HTERT RPE-1 (cell line): ENCODE data around the gene KMT2E.

Experiments used
- in situ Hi-C: fragments of 300-500 bp; cut with MboI; formaldehyde crosslinking; loops from 4 replicates; pipeline ENCODE4 v1.14.3; 2020; ENCODE audit warnings: low sequenced_read_pairs

The KMT2E gene

DNA sequence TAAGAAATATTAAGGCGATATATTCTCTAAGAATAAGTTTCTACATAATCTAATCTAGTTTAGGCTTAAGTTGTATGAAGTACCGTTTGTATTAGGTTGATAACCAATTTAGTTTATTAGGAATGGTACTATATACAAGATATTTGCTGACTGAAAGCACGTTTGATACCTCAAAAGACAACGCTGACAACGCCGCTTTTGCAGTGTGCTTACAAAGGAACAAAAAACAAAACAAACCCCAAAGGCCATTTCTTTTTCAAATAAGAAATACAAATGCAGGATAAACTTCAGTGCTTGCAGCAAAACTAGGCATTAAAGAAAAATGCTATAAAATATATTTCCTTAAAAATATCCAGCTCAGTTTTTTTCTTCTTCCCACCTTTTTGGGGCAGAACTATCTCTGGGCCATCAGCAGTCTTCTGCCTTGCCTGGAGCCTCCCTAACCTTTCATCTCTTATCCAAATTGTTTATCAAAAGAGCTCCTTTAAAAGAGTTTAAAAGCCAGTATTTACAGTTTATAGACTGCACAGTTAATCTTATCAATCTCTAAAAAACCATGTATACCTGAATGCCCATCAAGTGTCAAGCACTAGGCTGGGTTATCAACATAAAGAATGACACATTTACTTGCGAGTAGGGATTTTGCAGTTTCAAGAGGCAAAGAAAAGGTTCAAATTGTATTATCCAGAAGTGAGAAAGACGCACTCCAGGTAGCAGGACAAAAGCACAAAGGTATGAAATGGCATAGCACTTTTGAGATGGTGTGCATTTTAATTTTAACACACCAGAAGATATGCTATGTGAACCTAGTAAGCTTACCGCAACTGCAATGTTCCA lies 4.1 kb upstream of the KMT2E start:
- in situ Hi-C loops, result no loop called here

- in situ Hi-C loops, result no loop called here
These were observed 3.4 kb upstream of the KMT2E start for GRCh38 chr7:105010504-105011130.

- in situ Hi-C loops, result no loop called here
These were observed 2.7 kb upstream of the KMT2E start for GRCh38 chr7:105011141-105011830.

- in situ Hi-C loops, result no loop called here
These were observed 2.0 kb upstream of the KMT2E start for GRCh38 chr7:105011831-105012502.

- in situ Hi-C loops, result no loop called here
These were observed 1.3 kb upstream of the KMT2E start for GRCh38 chr7:105012503-105013220.

GRCh38 chr7:105013221-105013815 lies 687 bp upstream of the KMT2E start:
- in situ Hi-C loops, result no loop called here

DNA sequence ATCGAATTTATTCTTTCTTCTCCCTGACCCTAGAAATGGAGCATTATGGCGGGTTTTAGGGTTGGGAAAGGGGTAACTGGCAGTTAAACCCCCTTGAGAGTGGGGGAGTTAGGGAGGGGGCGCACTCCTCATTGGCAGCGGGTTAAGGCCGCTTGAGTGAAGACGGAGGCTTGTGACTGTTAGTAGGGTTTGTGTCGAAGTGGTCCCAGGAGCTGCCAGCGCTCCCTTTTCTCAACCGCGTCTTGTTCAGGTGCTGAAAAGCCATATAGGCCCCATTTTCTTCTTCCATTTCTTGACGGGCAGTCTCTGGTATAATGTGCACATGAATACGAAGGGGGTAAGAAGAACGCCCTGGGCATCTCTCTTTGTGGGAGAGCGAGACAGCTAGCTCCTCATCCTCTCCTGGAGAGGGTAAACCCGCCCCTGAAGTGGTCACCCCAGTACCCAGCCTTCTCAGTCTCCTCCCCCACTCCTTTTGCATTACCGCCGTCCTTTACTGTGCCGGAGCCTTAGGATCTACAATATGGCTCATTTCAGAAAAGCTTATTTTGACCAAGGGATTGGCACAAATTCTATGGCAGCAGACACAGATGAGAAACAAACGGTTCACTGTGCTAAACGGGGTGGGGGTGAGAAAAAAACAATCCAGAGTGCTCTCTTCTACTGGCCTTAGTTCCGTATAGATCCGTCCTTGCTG lies 836 bp downstream of the KMT2E start:
- in situ Hi-C loops, result no loop called here

GRCh38 chr7:105015390-105015965 lies 1.5 kb downstream of the KMT2E start:
- in situ Hi-C loops, result no loop called here

- in situ Hi-C loops, result no loop called here
These were observed 2.2 kb downstream of the KMT2E start for GRCh38 chr7:105016068-105016708.

- in situ Hi-C loops, result no loop called here
These were observed 3.0 kb downstream of the KMT2E start for GRCh38 chr7:105016709-105017656.

GRCh38 chr7:105017657-105018365 lies 3.8 kb downstream of the KMT2E start:
- in situ Hi-C loops, result no loop called here

DNA sequence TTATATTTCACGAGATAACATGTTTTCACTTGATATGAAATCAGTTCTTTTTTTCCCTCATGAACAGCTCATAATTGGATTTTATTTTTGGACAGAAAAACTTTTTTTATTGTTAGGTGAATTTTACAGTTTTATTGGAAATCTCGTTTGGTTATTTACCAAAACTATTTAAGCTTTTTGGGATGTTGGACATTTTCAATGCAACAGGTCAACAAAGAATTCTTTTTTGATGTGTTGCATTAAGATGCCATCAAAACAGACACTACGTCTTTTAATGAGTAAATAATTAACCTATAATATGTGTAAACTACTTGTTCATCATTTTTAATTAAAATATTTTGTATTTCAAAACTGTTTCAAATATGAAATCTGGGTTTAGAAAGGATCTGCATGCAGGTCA lies 5.3 kb downstream of the KMT2E start:
- in situ Hi-C loops, result no loop called here

GRCh38 chr7:105020926-105021325 lies 6.9 kb downstream of the KMT2E start:
- in situ Hi-C loops, result no loop called here

- in situ Hi-C loops, result no loop called here
These were observed 7.3 kb downstream of the KMT2E start for GRCh38 chr7:105021352-105021751.

- in situ Hi-C loops, result no loop called here
These were observed 8.0 kb downstream of the KMT2E start for GRCh38 chr7:105021967-105022366.

- in situ Hi-C loops, result no loop called here
These were observed 8.5 kb downstream of the KMT2E start for GRCh38 chr7:105022458-105022857.

- in situ Hi-C loops, result no loop called here
These were observed 10.7 kb downstream of the KMT2E start for GRCh38 chr7:105024734-105025133.
